HK-2 (cell line): Measurements from ENCODE around the gene AP2S1.
"Not testable (repeated sequence)": the region's sequence is repeated elsewhere in the genome, so short reads cannot be mapped to it uniquely, and the experiment has no call there.

ENCODE experiments used
- DNase-seq: peaks from one replicate; pipeline ENCODE4 v3.0.0-alpha.2; 2018; ENCODE audit not compliant: unreplicated experiment

AP2S1 gene

GRCh38 chr19:46842791-46843190 is 7.9 kb downstream of the AP2S1 start:
- no peak for DNase-seq

GRCh38 chr19:46841458-46842083 is 9.1 kb downstream of the AP2S1 start:
- peak; percentile 78 for DNase-seq

GRCh38 chr19:46840498-46840942 is 10.1 kb downstream of the AP2S1 start:
- peak; percentile 38 for DNase-seq

GRCh38 chr19:46839752-46840497 is 10.7 kb downstream of the AP2S1 start:
- DNase-seq = no peak

GRCh38 chr19:46838160-46838559 is 12.5 kb downstream of the AP2S1 start:
- no peak for DNase-seq

GRCh38 chr19:46834984-46835383 is 15.7 kb downstream of the AP2S1 start:
- no peak for DNase-seq

GRCh38 chr19:46834121-46834520 is 16.5 kb downstream of the AP2S1 start:
- no peak for DNase-seq

GRCh38 chr19:46830864-46831263 is 19.8 kb downstream of the AP2S1 start:
- no peak for DNase-seq

GRCh38 chr19:46828484-46828883 is 22.2 kb downstream of the AP2S1 start:
- no peak for DNase-seq

GRCh38 chr19:46825731-46826055 is 25.0 kb downstream of the AP2S1 start:
- no peak for DNase-seq

GRCh38 chr19:46824890-46825730 is 25.5 kb downstream of the AP2S1 start:
- no peak for DNase-seq

- DNase-seq = no peak
Observed at GRCh38 chr19:46823049-46823448, 27.6 kb downstream of the AP2S1 start.

GRCh38 chr19:46822410-46822787 is 28.2 kb downstream of the AP2S1 start:
- not testable (repeated sequence) for DNase-seq

- DNase-seq = no peak
Observed at GRCh38 chr19:46821512-46822409, 28.9 kb downstream of the AP2S1 start.

GRCh38 chr19:46818812-46819211 is 31.8 kb downstream of the AP2S1 start:
- no peak for DNase-seq

- DNase-seq = no peak
Observed at GRCh38 chr19:46815833-46816627, 34.6 kb downstream of the AP2S1 start.

- no peak for DNase-seq
Observed at GRCh38 chr19:46813839-46814358, 36.7 kb downstream of the AP2S1 start.

GRCh38 chr19:46812977-46813838 is 37.4 kb downstream of the AP2S1 start:
- DNase-seq = no peak

GRCh38 chr19:46809534-46810272 is 40.9 kb downstream of the AP2S1 start:
- no peak for DNase-seq
